H1 (cell line): ENCODE results near the gene POLR3GL.

Experiments
- EP300 ChIP-seq, 2 experiments: IDR thresholded peaks; 1 replicate in 1 of 2; 2 replicates in 1 of 2; pipeline ENCODE4 v1.6.1; 2011 to 2012; ENCODE audit warnings: low read depth in 2 of 2, low read length in 2 of 2, mild to moderate bottlenecking in 2 of 2, borderline replicate concordance in 1 of 2, inconsistent platforms in 1 of 2, moderate library complexity in 1 of 2
- EZH2 ChIP-seq: fragments of 200-600 bp; sonication (generic); IDR thresholded peaks from 2 replicates; pipeline ENCODE4 v1.7.1; 2012; ENCODE audit warnings: low read depth, mild to moderate bottlenecking, moderate library complexity, low read length, inconsistent platforms; ENCODE audit not compliant: severe bottlenecking
- HDAC2 ChIP-seq, 2 experiments: fragments of 300-600 bp in 1 of 2; sonication (generic) in 1 of 2; IDR thresholded peaks; 2 replicates each; pipeline ENCODE4 v1.6.1; 2011 to 2012; ENCODE audit warnings: low read depth in 2 of 2, low read length in 2 of 2, mild to moderate bottlenecking in 2 of 2, moderate library complexity in 2 of 2, borderline replicate concordance in 1 of 2, inconsistent platforms in 1 of 2
- HDAC6 ChIP-seq: IDR thresholded peaks from one replicate; pipeline ENCODE4 v1.7.1; 2012; ENCODE audit warnings: low read depth, mild to moderate bottlenecking, inconsistent platforms, low read length, moderate library complexity
- MAFK ChIP-seq: IDR thresholded peaks from 2 replicates; pipeline ENCODE4 v1.6.1; 2012; ENCODE audit warnings: low read depth, mild to moderate bottlenecking, improper control_type of control experiment, low read length
- POLR2AphosphoS5 ChIP-seq: IDR thresholded peaks from 2 replicates; pipeline ENCODE4 v1.6.1; 2011; ENCODE audit warnings: low read depth, low read length
- SP1 ChIP-seq: IDR thresholded peaks from 2 replicates; pipeline ENCODE4 v1.6.1; 2011; ENCODE audit warnings: low read depth, low read length
- SP2 ChIP-seq: IDR thresholded peaks from 2 replicates; pipeline ENCODE4 v1.6.1; 2012; ENCODE audit warnings: mild to moderate bottlenecking, low read length, inconsistent platforms
- TAF1 ChIP-seq: IDR thresholded peaks from 2 replicates; pipeline ENCODE4 v1.6.1; 2011; ENCODE audit warnings: mild to moderate bottlenecking, low read depth, low read length
- TBP ChIP-seq: IDR thresholded peaks from 2 replicates; pipeline ENCODE4 v1.6.1; 2011; ENCODE audit warnings: low read depth, low read length, improper control_type of control experiment
- TCF12 ChIP-seq: IDR thresholded peaks from 2 replicates; pipeline ENCODE4 v1.6.1; 2011; ENCODE audit warnings: low read depth, mild to moderate bottlenecking, low read length
- TEAD4 ChIP-seq: IDR thresholded peaks from 2 replicates; pipeline ENCODE4 v1.6.1; 2012; ENCODE audit warnings: low read depth, low read length, inconsistent platforms, mixed read lengths
- TF ChIP-seq, protein P1 (sequence below), 3 experiments: IDR thresholded peaks; 1 replicate in 2 of 3; 2 replicates in 1 of 3; pipeline versions ENCODE4 v1.5.1 to v1.6.1; 2011; ENCODE audit warnings: low read length in 3 of 3, mild to moderate bottlenecking in 3 of 3, inconsistent platforms in 2 of 3, low read depth in 1 of 3, moderate library complexity in 1 of 3; ENCODE audit not compliant: insufficient read depth in 1 of 3; ENCODE audit errors: control extremely low read depth in 1 of 3

DNA sequence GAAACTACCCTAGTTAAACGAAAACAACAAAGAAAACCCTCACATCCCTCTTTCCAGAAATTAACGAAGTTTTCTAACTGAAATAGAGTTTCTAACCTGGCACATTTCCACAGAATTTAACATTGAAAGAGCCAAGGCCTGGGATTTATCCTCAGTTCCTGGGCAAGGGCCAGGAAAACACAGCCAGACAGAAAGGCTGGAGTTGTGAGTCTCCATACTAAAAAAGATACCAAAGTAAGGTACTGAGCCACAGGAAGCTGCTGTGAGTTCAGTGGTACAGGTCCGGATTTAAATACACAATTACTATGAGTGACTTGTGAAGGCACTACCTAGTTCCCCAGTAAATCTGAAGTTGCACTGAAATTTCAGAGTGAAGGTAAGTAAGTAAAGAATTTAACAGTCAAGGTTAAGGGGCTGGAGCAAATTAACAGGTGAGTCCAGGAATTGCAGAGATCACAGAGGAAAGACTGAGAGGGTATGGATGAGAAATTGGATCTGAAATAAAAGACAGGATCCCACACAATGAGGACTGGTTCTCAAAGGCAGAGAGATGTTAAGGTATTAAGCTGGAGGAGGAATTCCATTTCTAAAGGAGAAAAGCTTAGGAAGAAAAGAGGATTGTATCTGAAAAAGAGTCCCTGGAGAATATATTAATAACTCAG is 7.6 kb upstream of the POLR3GL start:
- TF ChIP-seq TCF12 (no peak), HDAC2 (IDR thresholded peaks at IDR 0.05; ENCODE audit: borderline replicate concordance in 1 of 2, low read depth in 2 of 2, low read length in 2 of 2) (no peak), EZH2 (no peak), EP300 (IDR thresholded peaks at IDR 0.05; ENCODE audit: borderline replicate concordance in 1 of 2, low read depth in 2 of 2, low read length in 2 of 2) (no peak), TAF1 (no peak), TEAD4 (no peak), SP1 (no peak), POLR2AphosphoS5 (no peak), SP2 (no peak), MAFK (no peak), TBP (no peak), HDAC6 (no peak)
- TF ChIP-seq, protein P1, sequence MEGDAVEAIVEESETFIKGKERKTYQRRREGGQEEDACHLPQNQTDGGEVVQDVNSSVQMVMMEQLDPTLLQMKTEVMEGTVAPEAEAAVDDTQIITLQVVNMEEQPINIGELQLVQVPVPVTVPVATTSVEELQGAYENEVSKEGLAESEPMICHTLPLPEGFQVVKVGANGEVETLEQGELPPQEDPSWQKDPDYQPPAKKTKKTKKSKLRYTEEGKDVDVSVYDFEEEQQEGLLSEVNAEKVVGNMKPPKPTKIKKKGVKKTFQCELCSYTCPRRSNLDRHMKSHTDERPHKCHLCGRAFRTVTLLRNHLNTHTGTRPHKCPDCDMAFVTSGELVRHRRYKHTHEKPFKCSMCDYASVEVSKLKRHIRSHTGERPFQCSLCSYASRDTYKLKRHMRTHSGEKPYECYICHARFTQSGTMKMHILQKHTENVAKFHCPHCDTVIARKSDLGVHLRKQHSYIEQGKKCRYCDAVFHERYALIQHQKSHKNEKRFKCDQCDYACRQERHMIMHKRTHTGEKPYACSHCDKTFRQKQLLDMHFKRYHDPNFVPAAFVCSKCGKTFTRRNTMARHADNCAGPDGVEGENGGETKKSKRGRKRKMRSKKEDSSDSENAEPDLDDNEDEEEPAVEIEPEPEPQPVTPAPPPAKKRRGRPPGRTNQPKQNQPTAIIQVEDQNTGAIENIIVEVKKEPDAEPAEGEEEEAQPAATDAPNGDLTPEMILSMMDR (IDR thresholded peaks at IDR 0.05; ENCODE audit: control extremely low read depth in 1 of 3, insufficient read depth in 1 of 3, low read depth in 1 of 3, low read length in 3 of 3) = no peak
